K562 (cell line): ENCODE measurements around the gene SURF6. TPM values are rescaled to one million over a fixed set of nuclear protein-coding genes. Genes with fewer than 3 reads are reported as not detected.
A peak's percentile ranks its signal among the peaks of the same experiment; 100 is the strongest.

Experiments
- C11orf30 ChIP-seq: fragments of 450-650 bp; IDR thresholded peaks from 2 replicates; pipeline ENCODE4 v1.6.1; 2016; ENCODE audit warnings: low read depth, mild to moderate bottlenecking
- DMBX1 ChIP-seq: fragments of 250-450 bp; sonication (Bioruptor Pico); IDR thresholded peaks from 2 replicates; pipeline ENCODE4 v1.8.0; 2022; ENCODE audit warnings: inconsistent platforms, mild to moderate bottlenecking, moderate library complexity, borderline replicate concordance
- FOXK1 ChIP-seq: sonication (generic); formaldehyde crosslinking; IDR thresholded peaks from 2 replicates; pipeline ENCODE4 v1.8.0; 2022; ENCODE audit warnings: missing genetic modification reagents, mild to moderate bottlenecking, borderline replicate concordance
- GABPB1 ChIP-seq: sonication (generic); formaldehyde crosslinking; IDR thresholded peaks from 2 replicates; pipeline ENCODE4 v1.8.0; 2022; ENCODE audit warnings: mild to moderate bottlenecking, missing genetic modification reagents
- GTF3C2 ChIP-seq: IDR thresholded peaks from 3 replicates; pipeline ENCODE4 v1.6.1; 2011; ENCODE audit warnings: borderline replicate concordance, mild to moderate bottlenecking, moderate library complexity; ENCODE audit not compliant: insufficient read length; ENCODE audit errors: extremely low read depth
- HDAC2 ChIP-seq: fragments of 450-650 bp; IDR thresholded peaks from 2 replicates; pipeline ENCODE4 v1.6.1; 2016; ENCODE audit warnings: mild to moderate bottlenecking
- MECOM ChIP-seq: fragments of 250-450 bp; sonication (Bioruptor Pico); IDR thresholded peaks from 2 replicates; pipeline ENCODE4 v1.8.0; 2022; ENCODE audit warnings: inconsistent platforms
- MED1 ChIP-seq: sonication (generic); formaldehyde crosslinking; IDR thresholded peaks from 2 replicates; pipeline ENCODE4 v1.8.1; 2023; ENCODE audit warnings: missing genetic modification reagents, borderline replicate concordance
- POLR3A ChIP-seq: IDR thresholded peaks from 2 replicates; pipeline ENCODE4 v1.6.1; 2011; ENCODE audit warnings: borderline replicate concordance, mild to moderate bottlenecking, moderate library complexity; ENCODE audit not compliant: insufficient read length, insufficient read depth; ENCODE audit errors: extremely low read depth
- SAFB ChIP-seq: fragments of 200-400 bp; formaldehyde crosslinking; IDR thresholded peaks from 2 replicates; pipeline ENCODE4 v1.6.1; 2017; ENCODE audit warnings: low read depth, low read length, borderline replicate concordance
- SUPT5H ChIP-seq: fragments of 450-650 bp; IDR thresholded peaks from 2 replicates; pipeline ENCODE4 v1.6.1; 2016
- TCF3 ChIP-seq: sonication (generic); formaldehyde crosslinking; IDR thresholded peaks from 2 replicates; pipeline ENCODE4 v1.4.0; 2020; ENCODE audit warnings: mild to moderate bottlenecking, missing genetic modification reagents
- THAP12 ChIP-seq: fragments of 250-450 bp; sonication (Bioruptor Pico); IDR thresholded peaks from 2 replicates; pipeline ENCODE4 v1.9.0; 2021; ENCODE audit warnings: mild to moderate bottlenecking, inconsistent platforms
- XRCC4 ChIP-seq: IDR thresholded peaks from one replicate; pipeline ENCODE4 v1.6.1; 2011; ENCODE audit not compliant: insufficient read depth, insufficient read length; ENCODE audit errors: extremely low read depth
- YY1 ChIP-seq, 3 experiments: IDR thresholded peaks; 2 replicates each; pipeline ENCODE4 v1.6.1; 2011; ENCODE audit warnings: low read length in 2 of 3, mild to moderate bottlenecking in 2 of 3, moderate library complexity in 2 of 3, borderline replicate concordance in 1 of 3, control low read depth in 1 of 3, low read depth in 1 of 3; ENCODE audit not compliant: insufficient read depth in 3 of 3, insufficient replicate concordance in 2 of 3, control insufficient read depth in 1 of 3, insufficient read length in 1 of 3; ENCODE audit errors: extremely low read depth in 1 of 3
- ZNF431 ChIP-seq: sonication (generic); formaldehyde crosslinking; IDR thresholded peaks from 2 replicates; pipeline ENCODE4 v1.8.0; 2022; ENCODE audit warnings: mild to moderate bottlenecking, missing genetic modification reagents
- ZNF644 ChIP-seq: fragments of 200-800 bp; sonication (Bioruptor generic); IDR thresholded peaks from 2 replicates; pipeline ENCODE4 v1.6.1; 2016; ENCODE audit warnings: low read depth, missing genetic modification characterization, missing compliant biosample characterization
- polyA plus RNA-seq, 8 experiments: library from polyadenylated mRNA; depleted of rRNA in 4 of 8; stranded (reverse) in 5 of 8; unstranded in 3 of 8; fragments of >200 nt; fragmentation: Nextera tagmentation in 2 of 8; fragmentation: Illumina TruSeq in 1 of 8; extraction: Ambion mirVana in 2 of 8; extraction: Trizol in 1 of 8; gene quantifications; 2 replicates each; pipeline versions ENCODE4 v1.2.1 to v1.2.3, GENCODE V29; 2011 to 2014; ENCODE audit warnings: inconsistent platforms in 1 of 8, missing spikeins in 1 of 8
- total RNA-seq, 7 experiments: library from RNA; depleted of rRNA in 6 of 7; stranded (reverse); fragments of >200 nt in 6 of 7; fragmentation: Illumina TruSeq in 2 of 7; extraction: Trizol in 2 of 7; gene quantifications; 2 replicates each; pipeline versions ENCODE4 v1.2.1 to v1.2.3, GENCODE V29; 2011 to 2021; ENCODE audit warnings: low replicate concordance in 1 of 7
- TF ChIP-seq, protein P1 (sequence below): fragments of 450-650 bp; formaldehyde crosslinking; IDR thresholded peaks from 2 replicates; pipeline ENCODE4 v1.4.0; 2020; ENCODE audit warnings: mild to moderate bottlenecking, moderate library complexity
- TF ChIP-seq, protein P2 (sequence below): sonication (generic); formaldehyde crosslinking; IDR thresholded peaks from 2 replicates; pipeline ENCODE4 v1.5.0; 2020; ENCODE audit warnings: missing genetic modification reagents

Gene SURF6
- total and polyA plus RNA-seq, 9 of the 15 experiments (the other 6 are each of a cell fraction or from before 2014, with no cell fraction given), result 1.4 to 68.3 (median 14.7) TPM

GRCh38 chr9:133351908-133352634 lies 16.1 kb upstream of the SURF6 start (continued):
- TF ChIP-seq GTF3C2 (peak; percentile 58), MECOM (CRISPR knock-in tag) (no peak), ZNF431 (CRISPR knock-in tag) (0 out of 2 replicates have a peak, but pooled peaks have one; percentile 43), SUPT5H (peak; percentile 86), POLR3A (no peak), SAFB (no peak), TCF3 (CRISPR knock-in tag) (no peak), DMBX1 (CRISPR knock-in tag) (no peak), MED1 (CRISPR knock-in tag) (no peak), ZNF644 (tag) (no peak), XRCC4 (no peak), THAP12 (CRISPR knock-in tag) (0 out of 2 replicates have a peak, but pooled peaks have one; percentile 29), GABPB1 (peak; percentile 68), HDAC2 (no peak), C11orf30 (no peak), YY1 (IDR thresholded peaks at IDR 0.05; ENCODE audit: borderline replicate concordance in 1 of 3, control insufficient read depth in 1 of 3, extremely low read depth in 1 of 3, insufficient read depth in 3 of 3, insufficient read length in 1 of 3, insufficient replicate concordance in 2 of 3, low read depth in 1 of 3, low read length in 2 of 3) (peak in 2 of 3 experiments; percentile 20 to 67), FOXK1 (CRISPR knock-in tag) (peak; percentile 76)
- TF ChIP-seq, protein P1, sequence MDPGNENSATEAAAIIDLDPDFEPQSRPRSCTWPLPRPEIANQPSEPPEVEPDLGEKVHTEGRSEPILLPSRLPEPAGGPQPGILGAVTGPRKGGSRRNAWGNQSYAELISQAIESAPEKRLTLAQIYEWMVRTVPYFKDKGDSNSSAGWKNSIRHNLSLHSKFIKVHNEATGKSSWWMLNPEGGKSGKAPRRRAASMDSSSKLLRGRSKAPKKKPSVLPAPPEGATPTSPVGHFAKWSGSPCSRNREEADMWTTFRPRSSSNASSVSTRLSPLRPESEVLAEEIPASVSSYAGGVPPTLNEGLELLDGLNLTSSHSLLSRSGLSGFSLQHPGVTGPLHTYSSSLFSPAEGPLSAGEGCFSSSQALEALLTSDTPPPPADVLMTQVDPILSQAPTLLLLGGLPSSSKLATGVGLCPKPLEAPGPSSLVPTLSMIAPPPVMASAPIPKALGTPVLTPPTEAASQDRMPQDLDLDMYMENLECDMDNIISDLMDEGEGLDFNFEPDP, result 0 out of 2 replicates have a peak, but pooled peaks have one; percentile 48
- TF ChIP-seq, protein P2, sequence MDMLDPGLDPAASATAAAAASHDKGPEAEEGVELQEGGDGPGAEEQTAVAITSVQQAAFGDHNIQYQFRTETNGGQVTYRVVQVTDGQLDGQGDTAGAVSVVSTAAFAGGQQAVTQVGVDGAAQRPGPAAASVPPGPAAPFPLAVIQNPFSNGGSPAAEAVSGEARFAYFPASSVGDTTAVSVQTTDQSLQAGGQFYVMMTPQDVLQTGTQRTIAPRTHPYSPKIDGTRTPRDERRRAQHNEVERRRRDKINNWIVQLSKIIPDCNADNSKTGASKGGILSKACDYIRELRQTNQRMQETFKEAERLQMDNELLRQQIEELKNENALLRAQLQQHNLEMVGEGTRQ (CRISPR knock-in tag), result no peak
